ENCODE results near the gene PLXNB2.

Gene PLXNB2, protein sequence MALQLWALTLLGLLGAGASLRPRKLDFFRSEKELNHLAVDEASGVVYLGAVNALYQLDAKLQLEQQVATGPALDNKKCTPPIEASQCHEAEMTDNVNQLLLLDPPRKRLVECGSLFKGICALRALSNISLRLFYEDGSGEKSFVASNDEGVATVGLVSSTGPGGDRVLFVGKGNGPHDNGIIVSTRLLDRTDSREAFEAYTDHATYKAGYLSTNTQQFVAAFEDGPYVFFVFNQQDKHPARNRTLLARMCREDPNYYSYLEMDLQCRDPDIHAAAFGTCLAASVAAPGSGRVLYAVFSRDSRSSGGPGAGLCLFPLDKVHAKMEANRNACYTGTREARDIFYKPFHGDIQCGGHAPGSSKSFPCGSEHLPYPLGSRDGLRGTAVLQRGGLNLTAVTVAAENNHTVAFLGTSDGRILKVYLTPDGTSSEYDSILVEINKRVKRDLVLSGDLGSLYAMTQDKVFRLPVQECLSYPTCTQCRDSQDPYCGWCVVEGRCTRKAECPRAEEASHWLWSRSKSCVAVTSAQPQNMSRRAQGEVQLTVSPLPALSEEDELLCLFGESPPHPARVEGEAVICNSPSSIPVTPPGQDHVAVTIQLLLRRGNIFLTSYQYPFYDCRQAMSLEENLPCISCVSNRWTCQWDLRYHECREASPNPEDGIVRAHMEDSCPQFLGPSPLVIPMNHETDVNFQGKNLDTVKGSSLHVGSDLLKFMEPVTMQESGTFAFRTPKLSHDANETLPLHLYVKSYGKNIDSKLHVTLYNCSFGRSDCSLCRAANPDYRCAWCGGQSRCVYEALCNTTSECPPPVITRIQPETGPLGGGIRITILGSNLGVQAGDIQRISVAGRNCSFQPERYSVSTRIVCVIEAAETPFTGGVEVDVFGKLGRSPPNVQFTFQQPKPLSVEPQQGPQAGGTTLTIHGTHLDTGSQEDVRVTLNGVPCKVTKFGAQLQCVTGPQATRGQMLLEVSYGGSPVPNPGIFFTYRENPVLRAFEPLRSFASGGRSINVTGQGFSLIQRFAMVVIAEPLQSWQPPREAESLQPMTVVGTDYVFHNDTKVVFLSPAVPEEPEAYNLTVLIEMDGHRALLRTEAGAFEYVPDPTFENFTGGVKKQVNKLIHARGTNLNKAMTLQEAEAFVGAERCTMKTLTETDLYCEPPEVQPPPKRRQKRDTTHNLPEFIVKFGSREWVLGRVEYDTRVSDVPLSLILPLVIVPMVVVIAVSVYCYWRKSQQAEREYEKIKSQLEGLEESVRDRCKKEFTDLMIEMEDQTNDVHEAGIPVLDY (N-terminal part only)

DNA sequence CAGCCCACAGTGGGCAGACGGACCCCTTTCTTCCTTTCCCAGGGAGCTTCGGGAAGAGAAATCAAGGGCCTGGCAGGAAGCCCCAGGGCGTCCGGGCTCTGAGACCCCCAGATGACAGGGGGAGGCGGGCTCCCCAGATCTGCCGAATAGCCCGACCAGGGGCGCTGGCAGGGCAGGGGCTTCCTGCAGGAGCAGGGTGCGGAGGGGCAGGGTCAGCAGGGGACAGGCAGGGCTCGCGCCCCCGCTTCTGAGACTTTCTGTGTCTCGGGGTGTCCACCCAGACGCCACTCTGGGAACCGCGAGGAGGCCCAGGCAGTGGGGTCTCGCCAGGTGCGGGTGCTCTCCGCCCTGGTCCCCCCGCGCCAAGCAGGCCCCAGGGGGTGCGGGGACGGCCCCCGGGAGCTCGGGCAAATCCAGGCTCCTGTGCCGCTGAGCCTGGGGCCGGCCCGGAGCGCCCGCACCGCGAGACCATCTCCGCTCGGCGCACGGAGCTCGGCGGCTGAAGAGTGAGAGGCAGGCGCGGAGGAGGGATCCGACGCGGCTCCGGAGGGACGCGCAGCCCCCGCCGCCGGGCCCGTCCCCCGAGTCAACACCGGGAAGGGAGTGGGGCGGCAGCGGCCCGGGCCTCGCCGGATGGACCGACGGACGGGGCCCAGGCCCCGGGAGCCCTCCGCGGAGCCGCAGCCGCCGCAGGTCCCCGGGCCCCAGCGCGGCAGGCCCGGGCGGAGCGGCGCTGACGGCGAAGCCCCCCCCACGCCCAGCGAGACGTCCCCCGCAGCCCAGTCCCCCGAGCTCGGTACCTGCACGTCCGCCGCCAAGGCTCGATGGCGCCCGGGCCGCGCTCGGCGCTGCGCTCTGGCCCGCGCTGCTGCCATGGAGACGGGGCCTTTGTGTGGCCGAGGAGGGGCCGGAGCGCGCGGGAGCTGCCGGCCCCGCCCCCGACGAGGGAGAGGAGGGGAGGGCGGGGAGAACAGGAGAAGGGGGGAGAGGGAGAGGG lies at the start of gene PLXNB2:
TSS of gene PLXNB2 (minus strand) at position 894 of the 997 bp plus-strand sequence. CDS start 17,062 bp downstream, outside the sequence.
- Histone ChIP-seq H3K27ac (ENCODE audit: low read depth, low read length) (no peak within 1 kb of the TSS; the same call in 1 of the 2 replicates), H3K27me3 (ENCODE audit: control insufficient read depth, insufficient read depth, low read length) (no peaks in the 10 kb centered on the region), H3K4me3 (ENCODE audit: low read depth, low read length) (peak within 1 kb of the TSS; percentile 81), H3K4me1 (ENCODE audit: control insufficient read depth, insufficient read depth, low read length) (peaks cover 41% of the 10 kb centered on the region), H3K9me3 (ENCODE audit: control insufficient read depth, insufficient read depth, low read depth, low read length) (no peaks in the 10 kb centered on the region), H3K36me3 (ENCODE audit: control insufficient read depth, insufficient read depth, low read length) (no peaks in the 10 kb centered on the region), H3K9ac (ENCODE audit: low read length) (peak within 1 kb of the TSS; percentile 72)

DNA sequence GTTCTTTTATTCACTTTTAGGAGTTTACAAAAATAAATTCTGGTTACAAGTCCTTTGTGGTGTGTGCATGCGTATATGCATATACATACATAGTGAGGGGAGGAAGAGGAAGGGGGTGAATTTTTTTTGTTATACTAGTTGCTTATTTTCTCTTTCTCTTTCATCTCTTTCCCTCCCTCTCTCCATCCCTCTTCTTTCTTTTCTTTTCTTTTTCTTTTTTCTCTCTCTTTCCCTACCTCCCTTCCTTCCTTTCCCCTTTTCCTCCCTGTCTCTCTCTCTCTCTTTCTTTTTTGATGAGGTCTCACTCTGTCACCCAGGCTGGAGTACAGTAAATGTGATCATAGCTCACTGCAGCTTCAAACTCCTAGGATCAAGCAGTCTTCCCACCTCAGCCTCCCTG lies 49.8 kb upstream of the PLXNB2 start:
- Histone ChIP-seq H3K27ac (ENCODE audit: low read depth, low read length) (no peak overlapping the region), H3K4me1 (ENCODE audit: control insufficient read depth, insufficient read depth, low read length) (peaks cover 3% of the 10 kb centered on the region; the same call in 1 of the 2 replicates), H3K36me3 (ENCODE audit: control insufficient read depth, insufficient read depth, low read length) (peaks cover 15% of the 10 kb centered on the region), H3K9ac (ENCODE audit: low read length) (no peak overlapping the region), H3K9me3 (ENCODE audit: control insufficient read depth, insufficient read depth, low read depth, low read length) (no peaks in the 10 kb centered on the region), H3K27me3 (ENCODE audit: control insufficient read depth, insufficient read depth, low read length) (no peaks in the 10 kb centered on the region), H3K4me3 (ENCODE audit: low read depth, low read length) (no peak overlapping the region)

DNA sequence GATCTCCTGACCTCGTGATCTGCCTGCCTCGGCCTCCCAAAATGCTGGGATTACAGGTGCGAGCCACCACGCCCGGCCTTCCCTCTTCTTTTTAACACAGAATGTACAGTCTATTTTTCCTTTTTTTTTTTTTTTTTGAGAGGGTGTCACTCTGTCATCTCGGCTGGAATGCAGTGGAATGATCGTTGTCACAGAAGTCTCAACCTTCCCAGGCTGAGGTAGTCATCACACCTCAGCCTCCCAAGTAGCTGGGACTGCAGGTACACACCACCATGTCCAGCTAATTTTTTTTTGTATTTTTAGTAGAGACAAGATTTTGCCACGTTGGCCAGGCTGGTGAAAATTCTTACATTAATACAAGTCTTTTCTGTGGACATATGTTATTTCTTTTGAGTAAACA lies 48.7 kb upstream of the PLXNB2 start:
- Histone ChIP-seq H3K36me3 (ENCODE audit: control insufficient read depth, insufficient read depth, low read length) (peaks cover 15% of the 10 kb centered on the region), H3K27me3 (ENCODE audit: control insufficient read depth, insufficient read depth, low read length) (no peaks in the 10 kb centered on the region), H3K4me3 (ENCODE audit: low read depth, low read length) (no peak overlapping the region), H3K4me1 (ENCODE audit: control insufficient read depth, insufficient read depth, low read length) (no peaks in the 10 kb centered on the region), H3K9ac (ENCODE audit: low read length) (no peak overlapping the region), H3K27ac (ENCODE audit: low read depth, low read length) (no peak overlapping the region), H3K9me3 (ENCODE audit: control insufficient read depth, insufficient read depth, low read depth, low read length) (no peaks in the 10 kb centered on the region)

DNA sequence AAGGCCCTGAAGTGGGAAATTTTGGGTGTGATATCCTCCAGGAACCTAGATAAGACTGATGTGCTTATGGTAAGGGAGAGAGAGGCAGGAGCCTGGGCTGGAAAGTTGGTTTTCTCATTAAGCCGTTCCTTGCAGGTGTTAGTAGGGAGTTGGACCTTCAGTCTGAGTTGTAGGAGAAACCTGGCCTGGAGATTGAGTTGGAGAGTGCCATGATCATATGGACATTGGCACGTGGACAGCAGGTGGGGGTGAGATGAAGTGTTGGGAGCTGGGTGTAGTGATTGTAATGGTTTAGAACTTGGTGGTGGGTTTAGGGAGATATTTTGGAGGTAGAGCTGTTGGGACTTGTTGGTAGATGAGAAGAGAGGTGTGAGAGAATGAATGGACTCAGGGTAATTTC lies 40.6 kb upstream of the PLXNB2 start:
- H3K4me1 ChIP-seq (ENCODE audit: control insufficient read depth, insufficient read depth, low read length), result no peaks in the 10 kb centered on the region
- no peak overlapping the region for H3K9ac ChIP-seq (ENCODE audit: low read length)
- H3K4me3 ChIP-seq (ENCODE audit: low read depth, low read length), result no peak overlapping the region
- H3K27me3 ChIP-seq (ENCODE audit: control insufficient read depth, insufficient read depth, low read length), result no peaks in the 10 kb centered on the region
- no peaks in the 10 kb centered on the region for H3K9me3 ChIP-seq (ENCODE audit: control insufficient read depth, insufficient read depth, low read depth, low read length)
- no peak overlapping the region for H3K27ac ChIP-seq (ENCODE audit: low read depth, low read length)
- peaks cover 8% of the 10 kb centered on the region; the same call in 1 of the 2 replicates for H3K36me3 ChIP-seq (ENCODE audit: control insufficient read depth, insufficient read depth, low read length)

DNA sequence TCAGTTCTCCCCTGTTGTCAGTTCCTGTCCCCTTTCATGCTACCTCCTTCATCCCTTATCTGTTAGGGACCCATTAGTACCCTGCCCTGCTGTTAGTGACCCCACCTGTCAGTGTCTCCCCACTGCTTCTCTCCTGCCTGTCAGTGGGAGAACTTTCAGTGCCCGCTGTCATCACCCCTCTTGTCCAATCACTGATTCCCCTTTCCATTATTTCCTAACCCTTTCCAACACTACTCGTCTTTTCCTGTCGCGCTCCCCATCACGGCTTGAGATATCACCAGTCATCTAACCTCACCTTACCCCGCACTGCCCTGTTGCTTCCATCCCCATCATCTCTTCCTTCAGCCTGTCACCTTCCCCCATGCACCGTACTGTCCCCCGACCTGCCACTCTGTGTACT lies 39.7 kb upstream of the PLXNB2 start:
- H3K27ac ChIP-seq (ENCODE audit: low read depth, low read length), result no peak overlapping the region
- H3K9me3 ChIP-seq (ENCODE audit: control insufficient read depth, insufficient read depth, low read depth, low read length), result no peaks in the 10 kb centered on the region
- H3K36me3 ChIP-seq (ENCODE audit: control insufficient read depth, insufficient read depth, low read length), result peaks cover 4% of the 10 kb centered on the region; the same call in 1 of the 2 replicates
- H3K4me3 ChIP-seq (ENCODE audit: low read depth, low read length), result no peak overlapping the region
- H3K9ac ChIP-seq (ENCODE audit: low read length), result no peak overlapping the region
- H3K27me3 ChIP-seq (ENCODE audit: control insufficient read depth, insufficient read depth, low read length), result no peaks in the 10 kb centered on the region
- no peaks in the 10 kb centered on the region for H3K4me1 ChIP-seq (ENCODE audit: control insufficient read depth, insufficient read depth, low read length)

DNA sequence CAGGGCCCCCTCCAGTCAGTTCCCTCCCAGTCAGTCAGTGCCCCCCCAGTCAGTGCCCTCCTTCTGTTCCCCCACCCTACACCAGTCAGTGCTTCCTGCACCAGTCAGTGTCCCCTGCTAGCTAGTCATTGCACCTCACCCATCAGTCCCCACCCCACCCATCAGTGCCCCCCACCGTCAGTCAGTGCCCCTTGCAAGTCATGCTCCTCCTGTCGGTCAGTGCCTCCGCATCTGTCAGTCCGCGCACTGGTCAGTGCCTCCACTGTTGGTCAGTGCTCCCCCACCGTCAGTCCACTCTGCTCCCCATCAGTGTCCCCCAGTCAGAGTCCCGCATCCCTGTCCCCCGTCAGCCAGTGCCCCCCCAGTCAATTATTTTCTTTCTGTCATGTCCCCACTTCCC lies 39.0 kb upstream of the PLXNB2 start:
- no peaks in the 10 kb centered on the region for H3K4me1 ChIP-seq (ENCODE audit: control insufficient read depth, insufficient read depth, low read length)
- no peak overlapping the region for H3K9ac ChIP-seq (ENCODE audit: low read length)
- H3K27me3 ChIP-seq (ENCODE audit: control insufficient read depth, insufficient read depth, low read length), result no peaks in the 10 kb centered on the region
- no peak overlapping the region for H3K4me3 ChIP-seq (ENCODE audit: low read depth, low read length)
- peaks cover 4% of the 10 kb centered on the region; the same call in 1 of the 2 replicates for H3K36me3 ChIP-seq (ENCODE audit: control insufficient read depth, insufficient read depth, low read length)
- no peaks in the 10 kb centered on the region for H3K9me3 ChIP-seq (ENCODE audit: control insufficient read depth, insufficient read depth, low read depth, low read length)
- H3K27ac ChIP-seq (ENCODE audit: low read depth, low read length), result no peak overlapping the region

DNA sequence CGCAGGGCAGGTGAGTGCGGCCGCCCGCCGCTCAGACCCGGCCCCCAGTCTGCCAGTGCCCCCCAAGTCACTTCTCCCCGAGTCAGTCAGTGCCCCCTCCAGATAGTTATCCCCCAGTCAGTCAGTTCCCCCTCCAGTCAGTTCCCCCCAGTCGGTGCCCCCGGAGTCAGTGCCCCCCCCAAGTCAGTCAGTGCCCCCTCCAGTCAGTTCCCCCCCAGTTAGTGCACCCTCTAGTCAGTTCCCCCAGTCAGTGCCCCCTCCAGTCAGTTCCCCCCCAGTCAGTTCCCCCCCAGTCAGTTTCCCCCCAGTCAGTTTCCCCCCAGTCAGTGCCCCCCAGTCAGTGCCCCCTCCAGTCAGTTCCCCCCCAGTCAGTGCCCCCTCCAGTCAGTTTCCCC lies 36.1 kb upstream of the PLXNB2 start:
- Histone ChIP-seq H3K4me1 (ENCODE audit: control insufficient read depth, insufficient read depth, low read length) (no peaks in the 10 kb centered on the region), H3K36me3 (ENCODE audit: control insufficient read depth, insufficient read depth, low read length) (peaks cover 4% of the 10 kb centered on the region; the same call in 1 of the 2 replicates), H3K4me3 (ENCODE audit: low read depth, low read length) (peak overlapping the region; percentile 82), H3K9me3 (ENCODE audit: control insufficient read depth, insufficient read depth, low read depth, low read length) (no peaks in the 10 kb centered on the region), H3K9ac (ENCODE audit: low read length) (peak overlapping the region; percentile 76), H3K27me3 (ENCODE audit: control insufficient read depth, insufficient read depth, low read length) (no peaks in the 10 kb centered on the region), H3K27ac (ENCODE audit: low read depth, low read length) (0 out of 2 replicates have a peak overlapping the region, but pooled peaks have one; percentile 29)

DNA sequence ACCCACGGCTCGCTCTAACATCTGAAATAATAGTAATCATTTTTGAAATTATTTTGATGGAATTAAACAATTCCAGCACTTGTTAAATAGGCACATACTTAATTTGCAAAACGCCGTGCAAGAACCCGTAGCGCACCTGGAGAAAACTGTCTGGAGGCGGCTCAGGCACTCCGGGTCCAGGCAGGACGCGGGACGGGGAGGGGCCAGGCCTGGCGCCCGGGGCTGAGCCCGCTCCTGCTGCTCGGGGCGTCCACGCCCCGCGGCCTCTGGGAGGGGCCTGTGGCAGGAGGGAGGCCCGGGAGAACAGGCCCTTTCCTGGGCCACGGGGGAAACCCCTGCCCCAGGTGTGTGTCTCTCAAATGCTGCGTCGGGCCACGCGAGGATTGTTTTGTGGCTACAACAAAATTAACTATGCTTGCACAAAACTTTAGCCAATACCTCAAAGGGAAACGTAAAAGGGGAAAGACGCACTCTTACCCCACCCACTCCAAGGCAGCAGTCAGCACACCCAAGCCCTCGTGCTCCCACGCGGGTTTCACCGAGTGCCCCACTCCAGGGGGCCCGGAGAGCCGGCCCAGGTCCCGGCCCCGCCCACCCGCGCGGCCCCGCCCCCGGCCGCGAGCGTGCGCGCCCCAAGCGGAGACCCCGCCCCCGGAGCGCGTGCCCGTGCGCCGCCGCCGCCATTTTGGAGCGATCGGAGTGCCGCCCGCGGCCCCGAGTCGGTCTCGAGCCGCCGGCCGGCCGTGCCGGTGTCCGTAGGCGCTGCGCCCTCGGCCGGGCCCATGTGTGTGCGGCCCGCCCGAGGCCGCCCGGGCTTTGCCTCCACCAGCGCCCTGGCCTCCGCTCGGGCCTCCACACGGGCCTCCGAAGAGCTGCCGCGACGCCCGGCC lies 35.5 kb upstream of the PLXNB2 start, which contains the start of gene PPP6R2:
TSS of gene PPP6R2 (plus strand) at position 677 of the 890 bp plus-strand sequence. CDS start 50,582 bp downstream, outside the sequence.
- Histone ChIP-seq H3K9ac (ENCODE audit: low read length) (peak within 1 kb of the TSS; percentile 76), H3K27me3 (ENCODE audit: control insufficient read depth, insufficient read depth, low read length) (no peaks in the 10 kb centered on the region), H3K27ac (ENCODE audit: low read depth, low read length) (peak within 1 kb of the TSS; percentile 49; the same call in 1 of the 2 replicates), H3K4me3 (ENCODE audit: low read depth, low read length) (peak within 1 kb of the TSS; percentile 82), H3K4me1 (ENCODE audit: control insufficient read depth, insufficient read depth, low read length) (no peaks in the 10 kb centered on the region), H3K9me3 (ENCODE audit: control insufficient read depth, insufficient read depth, low read depth, low read length) (peaks cover 5% of the 10 kb centered on the region; the same call in 1 of the 2 replicates), H3K36me3 (ENCODE audit: control insufficient read depth, insufficient read depth, low read length) (peaks cover under 1% of the 10 kb centered on the region; the same call in 1 of the 2 replicates)

All from HUES6 (cell line).